DOHH2 (cell line): ENCODE data around the gene POLN.

ENCODE experiments used
- H3F3A ChIP-seq: fragments of 200-600 bp; sonication (generic), shearing (Covaris generic); 2 replicates; pipeline ENCODE4 v1.6.0; 2016; ENCODE audit warnings: antibody characterized with exemption, mild to moderate bottlenecking; ENCODE audit not compliant: control insufficient read depth, insufficient read depth
- H3K27ac ChIP-seq: fragments of 200-600 bp; sonication (generic); 2 replicates; pipeline ENCODE4 v1.5.1; 2014; ENCODE audit warnings: low read depth, mild to moderate bottlenecking, low read length, moderate library complexity
- H3K27me3 ChIP-seq: fragments of 200-600 bp; sonication (generic); 2 replicates; pipeline ENCODE4 v1.6.1; 2014; ENCODE audit warnings: mild to moderate bottlenecking, low read length, mixed read lengths; ENCODE audit not compliant: control insufficient read depth
- H3K36me3 ChIP-seq: fragments of 200-600 bp; sonication (generic); 2 replicates; pipeline ENCODE4 v1.6.1; 2014; ENCODE audit warnings: mild to moderate bottlenecking, low read length, moderate library complexity, mixed read lengths; ENCODE audit not compliant: control insufficient read depth
- H3K4me1 ChIP-seq: fragments of 200-600 bp; sonication (generic); 2 replicates; pipeline ENCODE4 v1.6.1; 2014; ENCODE audit warnings: mild to moderate bottlenecking, low read length, mixed read lengths; ENCODE audit not compliant: control insufficient read depth
- H3K4me2 ChIP-seq: fragments of 200-600 bp; sonication (generic); 2 replicates; pipeline ENCODE4 v1.6.0; 2014; ENCODE audit warnings: mild to moderate bottlenecking, low read length, moderate library complexity
- H3K4me3 ChIP-seq: fragments of 200-600 bp; sonication (generic); 2 replicates; pipeline ENCODE4 v1.5.1; 2014; ENCODE audit warnings: mild to moderate bottlenecking, low read length, mixed read lengths
- H3K79me2 ChIP-seq: fragments of 200-600 bp; sonication (generic); 2 replicates; pipeline ENCODE4 v1.6.1; 2014; ENCODE audit warnings: mild to moderate bottlenecking, low read length, mixed read lengths; ENCODE audit not compliant: control insufficient read depth
- H3K9me2 ChIP-seq: fragments of 200-600 bp; sonication (generic); replicated peaks from 2 replicates; pipeline ENCODE4 v1.6.1; 2014; ENCODE audit warnings: mild to moderate bottlenecking, low read length, mixed read lengths; ENCODE audit not compliant: control insufficient read depth
- H3K9me3 ChIP-seq: fragments of 200-600 bp; sonication (generic); 2 replicates; pipeline ENCODE4 v1.6.1; 2014; ENCODE audit warnings: antibody characterized with exemption, low read length, mixed read lengths; ENCODE audit not compliant: control insufficient read depth, insufficient read depth
- H4K20me1 ChIP-seq: fragments of 200-600 bp; sonication (generic); 2 replicates; pipeline ENCODE4 v1.6.0; 2014; ENCODE audit warnings: low read depth, mild to moderate bottlenecking, antibody characterized with exemption, low read length, moderate library complexity; ENCODE audit not compliant: control insufficient read depth, insufficient read depth
- EZH2phosphoT487 ChIP-seq: fragments of 200-600 bp; sonication (generic); IDR thresholded peaks from 2 replicates; pipeline ENCODE4 v1.6.1; 2017; ENCODE audit warnings: borderline replicate concordance, mild to moderate bottlenecking, antibody characterized with exemption, low read length, moderate library complexity, mixed read lengths
- TF ChIP-seq, protein P1 (sequence below): fragments of 200-600 bp; sonication (generic); IDR thresholded peaks from one replicate; pipeline ENCODE4 v1.5.1; 2014; ENCODE audit warnings: antibody characterized with exemption, mild to moderate bottlenecking, low read depth, low read length; ENCODE audit not compliant: poor library complexity, severe bottlenecking

Gene POLN

DNA sequence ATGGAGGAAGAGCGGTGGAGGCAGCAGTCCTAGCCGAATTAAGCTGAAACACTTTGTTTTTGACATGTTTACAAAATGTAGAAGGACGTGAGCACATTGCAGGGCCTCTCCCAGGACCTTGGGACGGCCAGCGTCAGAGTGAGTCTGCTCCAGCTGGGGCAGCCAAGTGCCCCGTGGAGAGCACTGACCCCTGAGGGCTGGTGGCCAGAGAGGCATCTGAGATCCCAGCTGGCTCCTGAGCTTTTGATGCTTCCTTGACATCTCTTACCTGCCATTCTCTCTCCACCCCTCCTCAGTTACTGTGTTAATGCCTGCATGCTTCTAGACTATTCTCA is 158.1 kb downstream of the POLN start:
- no peak overlapping the region for H3K4me2 ChIP-seq
- H3K9me3 ChIP-seq = no peaks in the 10 kb centered on the region
- no peaks in the 10 kb centered on the region for H3K36me3 ChIP-seq
- no peaks in the 10 kb centered on the region for H3K9me2 ChIP-seq
- no peaks in the 10 kb centered on the region for H3K79me2 ChIP-seq
- H3K4me1 ChIP-seq = no peaks in the 10 kb centered on the region
- no peaks in the 10 kb centered on the region for H3F3A ChIP-seq
- no peak overlapping the region for H3K4me3 ChIP-seq
- H3K27me3 ChIP-seq = peaks cover 6% of the 10 kb centered on the region; the same call in 1 of the 2 replicates
- H3K27ac ChIP-seq = no peak overlapping the region
- TF ChIP-seq, protein P1, sequence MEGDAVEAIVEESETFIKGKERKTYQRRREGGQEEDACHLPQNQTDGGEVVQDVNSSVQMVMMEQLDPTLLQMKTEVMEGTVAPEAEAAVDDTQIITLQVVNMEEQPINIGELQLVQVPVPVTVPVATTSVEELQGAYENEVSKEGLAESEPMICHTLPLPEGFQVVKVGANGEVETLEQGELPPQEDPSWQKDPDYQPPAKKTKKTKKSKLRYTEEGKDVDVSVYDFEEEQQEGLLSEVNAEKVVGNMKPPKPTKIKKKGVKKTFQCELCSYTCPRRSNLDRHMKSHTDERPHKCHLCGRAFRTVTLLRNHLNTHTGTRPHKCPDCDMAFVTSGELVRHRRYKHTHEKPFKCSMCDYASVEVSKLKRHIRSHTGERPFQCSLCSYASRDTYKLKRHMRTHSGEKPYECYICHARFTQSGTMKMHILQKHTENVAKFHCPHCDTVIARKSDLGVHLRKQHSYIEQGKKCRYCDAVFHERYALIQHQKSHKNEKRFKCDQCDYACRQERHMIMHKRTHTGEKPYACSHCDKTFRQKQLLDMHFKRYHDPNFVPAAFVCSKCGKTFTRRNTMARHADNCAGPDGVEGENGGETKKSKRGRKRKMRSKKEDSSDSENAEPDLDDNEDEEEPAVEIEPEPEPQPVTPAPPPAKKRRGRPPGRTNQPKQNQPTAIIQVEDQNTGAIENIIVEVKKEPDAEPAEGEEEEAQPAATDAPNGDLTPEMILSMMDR = no peak
- TF ChIP-seq EZH2phosphoT487 = no peak
- H4K20me1 ChIP-seq = no peaks in the 10 kb centered on the region

DNA sequence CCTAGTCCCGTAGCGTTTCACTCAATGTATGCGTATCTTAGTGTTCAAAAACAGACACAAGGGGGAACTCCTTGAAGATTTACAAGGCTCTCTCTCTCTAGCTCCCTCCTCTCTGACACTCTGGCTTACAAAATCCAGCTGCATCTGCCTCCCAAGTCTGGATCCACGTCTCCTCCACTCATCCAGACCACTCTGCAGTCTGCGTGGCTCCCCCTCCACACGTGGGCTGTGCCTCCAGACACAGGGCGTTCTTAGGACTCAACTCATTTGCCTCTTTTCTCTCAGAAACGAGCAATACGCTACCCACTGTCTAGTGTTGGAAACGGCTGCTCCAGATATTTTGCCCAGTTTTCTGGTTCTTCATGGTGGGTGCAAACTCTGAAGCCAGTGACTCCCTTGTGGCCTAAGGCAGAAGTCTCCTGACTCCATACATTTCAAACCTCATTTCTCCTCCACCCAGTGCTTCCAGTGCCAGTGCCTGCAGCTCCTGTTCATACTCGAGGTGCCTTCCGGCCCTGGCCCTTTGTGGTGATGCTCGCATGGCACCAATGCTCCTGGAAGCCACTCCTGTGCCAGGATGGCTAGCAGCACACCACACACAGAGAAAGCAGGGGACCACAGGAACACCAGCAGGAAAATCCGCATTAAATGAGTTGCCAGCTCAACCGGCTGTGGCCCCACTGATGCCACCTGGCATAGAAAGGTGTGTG is 158.7 kb downstream of the POLN start:
- Histone ChIP-seq H3K9me3 (no peaks in the 10 kb centered on the region), H3K4me2 (no peak overlapping the region), H3K9me2 (no peaks in the 10 kb centered on the region), H3K79me2 (no peaks in the 10 kb centered on the region), H3K4me3 (no peak overlapping the region), H3K27me3 (peaks cover 6% of the 10 kb centered on the region; the same call in 1 of the 2 replicates), H3K27ac (no peak overlapping the region), H3K36me3 (no peaks in the 10 kb centered on the region), H3F3A (no peaks in the 10 kb centered on the region), H4K20me1 (no peaks in the 10 kb centered on the region), H3K4me1 (no peaks in the 10 kb centered on the region)
- TF ChIP-seq, protein P1 = no peak
- TF ChIP-seq EZH2phosphoT487 = no peak

DNA sequence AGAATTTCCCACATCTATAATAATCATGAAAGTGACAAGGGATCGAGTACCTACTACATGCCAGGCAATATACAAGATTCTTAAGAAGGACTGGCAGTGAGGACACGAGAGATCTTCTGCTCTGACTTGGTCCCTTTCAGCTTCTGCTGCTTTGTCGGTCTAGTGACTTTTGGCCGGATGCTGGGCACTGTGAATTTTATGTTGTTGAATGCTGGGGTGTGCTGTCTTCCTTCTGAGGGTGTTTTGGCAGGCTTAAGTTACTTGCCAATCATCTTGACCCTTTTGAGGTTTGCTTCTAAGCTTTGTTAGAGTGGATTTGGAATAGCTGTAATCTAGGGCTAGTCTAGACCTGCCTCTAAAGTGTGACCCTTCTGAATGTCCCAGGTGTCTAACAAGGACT is 159.3 kb downstream of the POLN start:
- no peaks in the 10 kb centered on the region for H3K36me3 ChIP-seq
- no peak overlapping the region for H3K4me3 ChIP-seq
- no peaks in the 10 kb centered on the region for H3K79me2 ChIP-seq
- H3K27me3 ChIP-seq = peaks cover 6% of the 10 kb centered on the region; the same call in 1 of the 2 replicates
- H3K27ac ChIP-seq = no peak overlapping the region
- no peaks in the 10 kb centered on the region for H4K20me1 ChIP-seq
- H3K4me1 ChIP-seq = no peaks in the 10 kb centered on the region
- no peaks in the 10 kb centered on the region for H3K9me3 ChIP-seq
- H3F3A ChIP-seq = no peaks in the 10 kb centered on the region
- no peak overlapping the region for H3K4me2 ChIP-seq
- TF ChIP-seq, protein P1 = no peak
- TF ChIP-seq EZH2phosphoT487 = no peak
- H3K9me2 ChIP-seq = no peaks in the 10 kb centered on the region
